Suppressor macrophage (primary cell): ENCODE measurements around the gene PDZD4.

ENCODE experiments used
- DNase-seq, 4 experiments: peaks; one replicate each; pipeline ENCODE4 v3.0.0-alpha.2; 2020 to 2022

The PDZD4 gene

DNA sequence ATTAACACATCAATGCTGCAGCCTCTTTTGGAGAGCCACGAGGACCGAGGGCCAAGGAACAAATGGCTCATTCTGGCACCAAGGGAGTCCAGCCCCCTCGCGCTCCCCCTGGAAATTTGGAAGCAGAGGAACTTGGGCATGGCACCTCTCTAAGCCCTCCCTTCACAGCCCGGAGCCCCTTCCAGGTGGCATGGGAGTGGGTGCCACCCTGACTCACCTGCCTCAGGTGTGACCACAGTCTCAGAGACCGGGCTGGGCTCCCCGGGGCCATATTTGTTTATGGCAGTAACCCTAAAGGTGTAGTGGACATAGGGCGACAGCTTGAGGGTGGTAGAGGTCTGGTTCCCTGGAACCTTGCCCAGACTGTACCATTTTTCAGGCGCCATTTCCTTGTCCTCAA, 36.8 kb upstream of the PDZD4 start:
- no peak for DNase-seq

DNA sequence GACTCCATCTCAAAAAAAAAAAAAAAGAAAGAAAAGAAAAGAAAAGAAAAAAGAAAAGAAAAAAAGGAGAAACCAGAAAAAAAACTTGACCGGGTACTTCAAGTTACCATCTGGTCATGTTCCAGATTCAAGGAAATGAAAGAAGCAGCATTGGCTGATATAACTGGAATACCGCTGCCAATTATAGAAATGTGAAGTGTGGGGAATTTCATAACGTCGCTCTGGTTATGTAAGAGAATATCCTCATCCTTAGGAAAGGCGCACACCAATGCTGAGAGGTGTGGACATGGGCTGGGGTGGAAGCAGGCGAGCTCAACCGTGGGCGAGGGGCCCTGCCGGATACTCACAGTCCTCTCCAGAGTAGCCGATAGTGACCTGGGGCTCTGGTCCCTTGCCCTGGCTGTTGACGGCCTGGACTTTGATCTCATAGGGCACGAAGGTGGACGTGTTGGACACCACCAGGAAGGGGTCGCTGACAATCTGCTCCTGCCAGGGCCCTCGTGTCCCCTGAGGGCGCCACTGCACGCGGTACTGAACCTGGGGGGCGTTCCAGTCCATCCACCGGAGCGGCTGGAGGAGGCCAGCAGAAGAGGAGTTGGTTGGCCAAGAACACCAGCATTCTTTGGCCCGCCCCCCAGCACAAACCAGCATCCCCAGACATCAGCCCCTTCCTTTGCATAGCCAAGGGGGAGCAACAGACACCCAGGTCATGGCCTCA, 36.1 kb upstream of the PDZD4 start:
- no peak for DNase-seq

DNA sequence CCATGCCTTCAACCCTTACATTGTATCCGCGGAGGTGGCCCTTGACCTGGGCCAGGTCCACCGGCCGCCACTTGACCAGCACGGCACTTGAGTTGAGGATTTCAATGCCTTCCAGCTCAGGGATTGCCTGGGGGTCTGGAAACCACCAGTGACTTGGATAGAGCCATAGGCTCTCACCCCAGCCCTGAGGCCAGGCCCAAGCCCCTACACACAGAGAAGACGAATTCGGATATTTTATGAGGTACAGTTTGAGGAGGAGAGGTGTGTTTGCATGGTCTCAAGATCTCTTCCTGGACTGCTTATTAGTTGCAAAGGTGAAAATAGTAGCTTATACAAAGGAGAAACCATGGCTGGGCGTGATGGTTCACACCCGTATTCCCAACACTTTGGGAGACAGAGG, 35.3 kb upstream of the PDZD4 start:
- DNase-seq = no peak

DNA sequence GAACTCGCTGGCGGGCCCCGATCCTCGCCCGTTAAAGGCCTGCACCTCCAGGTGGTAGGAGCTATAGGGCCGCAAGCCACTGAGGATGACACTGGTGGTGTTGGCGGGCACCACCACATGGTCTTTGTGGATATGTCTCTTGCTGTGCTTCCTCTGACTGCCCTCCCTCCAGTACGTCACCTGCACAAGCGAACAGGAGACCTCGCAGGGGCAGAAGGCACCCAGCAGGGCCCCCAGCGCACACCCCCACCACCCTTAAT, 34.9 kb upstream of the PDZD4 start:
- no peak for DNase-seq

DNA sequence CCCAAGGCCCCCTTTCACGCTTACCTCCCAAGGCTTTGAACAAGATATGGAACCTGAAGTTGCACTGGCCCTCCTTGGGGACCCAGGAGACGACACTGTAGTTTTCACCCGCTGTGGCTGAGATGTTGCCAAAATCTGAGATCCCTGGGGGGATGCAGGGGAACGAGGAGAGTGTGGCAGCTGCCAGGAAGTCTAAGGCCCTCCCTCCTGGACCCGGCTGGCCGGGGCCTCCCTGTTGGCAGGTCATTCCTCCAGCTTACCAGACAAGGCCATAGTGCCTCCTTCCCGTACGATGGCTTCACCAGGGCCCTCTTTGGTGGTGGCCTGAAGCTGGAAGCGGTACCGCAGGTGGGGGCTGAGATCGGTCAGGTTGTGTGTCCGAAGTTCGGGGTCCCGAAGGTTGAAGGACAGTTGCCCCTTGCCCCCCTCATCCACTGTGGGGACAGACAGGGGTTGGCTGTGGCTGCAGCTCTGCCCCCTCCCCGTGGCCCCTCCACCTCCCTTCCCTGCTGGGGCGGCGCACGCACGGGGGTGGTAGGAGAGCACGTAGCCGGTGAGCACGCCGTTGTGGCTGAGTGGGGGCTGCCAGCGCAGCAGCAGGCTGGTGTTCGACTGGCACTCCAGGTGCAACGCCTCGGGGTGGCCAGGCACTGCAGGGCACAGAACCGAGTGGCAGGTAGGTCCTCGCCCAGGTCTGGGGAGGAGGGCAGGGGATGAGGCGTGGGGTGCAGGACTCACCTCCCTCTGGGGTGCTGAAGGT, 34.4 kb upstream of the PDZD4 start:
- no peak for DNase-seq

DNA sequence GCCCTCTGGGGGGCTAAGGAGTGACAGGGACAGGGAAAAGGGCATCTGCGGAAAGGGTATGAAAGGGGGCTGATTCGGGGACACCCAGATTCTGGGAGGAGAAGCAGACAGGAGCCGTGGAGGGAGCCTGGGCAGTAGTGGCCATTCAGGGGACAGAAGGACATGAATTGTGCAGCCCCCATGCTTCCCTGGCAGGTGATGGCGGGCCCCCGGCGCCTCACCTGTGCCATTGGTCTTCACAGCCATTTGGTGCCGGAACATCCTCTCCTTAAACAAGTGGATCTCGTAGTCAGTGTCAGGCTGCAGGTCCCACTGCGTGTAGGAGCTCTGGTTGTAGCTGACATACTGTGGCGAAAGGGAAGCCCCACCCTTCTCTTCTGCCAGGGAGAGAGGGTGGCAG, 33.8 kb upstream of the PDZD4 start:
- no peak for DNase-seq

DNA sequence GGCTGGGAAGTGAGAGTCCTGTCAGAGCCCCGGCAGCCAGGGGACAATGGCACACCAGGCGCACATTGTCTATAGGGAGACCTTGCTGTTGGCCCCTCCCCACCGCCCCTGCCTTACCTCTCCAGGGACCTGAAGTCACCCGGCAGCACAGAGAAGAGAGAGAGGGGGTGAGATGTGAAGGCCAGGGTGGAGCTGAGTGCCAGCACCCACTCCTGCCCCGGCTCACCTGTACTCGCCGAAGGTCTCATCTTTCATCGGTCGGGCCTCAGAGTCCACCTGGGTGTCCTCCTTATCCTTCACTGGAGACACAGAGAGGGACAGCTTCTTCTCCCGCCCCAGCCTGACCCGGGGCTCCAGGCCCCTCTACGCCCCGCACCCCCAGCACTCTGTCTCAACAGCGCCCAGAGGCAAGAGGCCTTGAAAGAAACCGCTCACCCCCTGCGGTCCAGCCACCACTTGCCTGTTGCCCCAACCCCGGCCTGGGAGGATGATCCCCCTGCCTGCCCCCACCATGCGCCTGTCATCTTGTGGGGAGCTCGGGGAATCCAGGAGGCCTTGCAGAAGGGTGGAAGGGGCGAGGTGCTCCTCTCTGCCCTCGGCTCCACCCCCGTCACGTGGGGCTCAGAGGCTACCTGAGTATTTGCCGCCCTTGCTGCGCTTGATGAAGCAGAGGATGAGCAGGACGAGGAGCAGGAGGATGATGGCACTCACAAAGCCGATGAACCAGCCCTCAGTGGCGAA, 33.1 kb upstream of the PDZD4 start:
- no peak for DNase-seq

DNA sequence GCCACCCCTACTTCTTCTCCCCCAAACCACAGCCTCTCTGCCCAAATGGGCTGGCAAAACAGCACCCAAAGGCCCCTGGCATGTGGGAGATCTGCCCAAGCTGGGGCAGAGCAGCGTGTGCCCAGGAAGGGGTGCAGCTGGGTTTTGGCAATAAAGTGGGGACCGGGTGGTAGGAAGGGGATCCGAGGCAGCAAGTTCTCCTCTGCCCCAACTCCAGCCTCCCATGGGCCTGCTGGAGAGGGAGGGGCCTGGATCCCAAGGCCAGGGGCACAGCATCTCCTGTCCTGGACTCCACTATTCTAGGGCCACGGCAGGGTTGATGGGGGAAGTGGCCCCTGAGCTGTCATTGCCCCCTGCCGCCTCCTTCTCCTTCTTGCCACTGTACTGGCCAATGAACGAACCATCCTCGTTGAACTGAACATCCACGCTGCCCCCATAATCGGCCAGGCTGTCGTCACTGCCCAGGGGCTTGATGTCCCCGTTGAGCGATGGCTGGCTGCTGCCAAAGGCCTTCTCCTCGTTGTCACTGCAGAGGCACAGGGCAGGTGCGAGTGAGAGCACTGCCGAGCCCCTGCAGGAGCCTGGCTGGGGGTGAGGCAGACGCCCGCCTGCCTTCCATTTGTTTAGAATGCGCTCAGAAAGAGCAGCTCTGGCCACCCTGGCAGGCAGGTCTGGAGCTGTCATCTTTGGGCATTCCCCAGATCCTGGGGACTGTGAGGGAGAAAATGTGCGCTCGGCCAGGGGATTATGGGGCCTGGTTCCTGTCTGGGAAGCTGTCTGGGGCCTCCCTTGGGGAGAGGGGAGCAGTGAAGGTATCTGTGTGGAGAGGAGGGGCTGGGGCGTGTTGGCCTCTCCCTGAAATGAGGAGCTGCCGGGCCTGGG, 32.3 kb upstream of the PDZD4 start:
- no peak for DNase-seq

DNA sequence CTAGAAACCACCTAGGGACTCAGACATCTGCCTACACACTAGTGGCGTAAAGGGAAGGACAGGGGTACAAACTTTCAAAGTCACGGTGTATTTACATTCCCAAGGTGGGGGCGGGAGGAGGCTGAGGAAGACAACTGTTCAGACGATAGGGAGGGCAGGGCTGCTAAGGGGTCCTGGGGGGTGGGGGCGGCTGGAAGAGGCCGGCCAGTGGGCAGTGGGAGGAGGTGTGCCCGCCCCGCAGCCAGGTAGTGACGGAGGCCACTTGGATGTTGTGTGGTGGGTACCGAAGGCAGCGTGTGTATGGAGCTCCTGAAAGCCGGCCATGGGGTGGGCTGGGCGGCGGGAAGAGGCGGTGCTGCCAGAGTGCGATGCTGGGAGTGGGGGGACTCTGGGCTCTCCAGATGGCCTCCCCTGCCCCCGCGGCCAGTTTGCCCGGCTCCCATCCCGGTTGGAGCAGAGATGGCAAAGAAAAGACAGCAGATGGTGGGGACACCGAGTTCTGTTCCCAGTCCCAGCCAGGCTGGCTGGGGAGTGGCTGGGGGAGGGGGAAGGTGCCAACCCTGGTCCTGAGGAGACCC, 31.5 kb upstream of the PDZD4 start:
- no peak for DNase-seq

DNA sequence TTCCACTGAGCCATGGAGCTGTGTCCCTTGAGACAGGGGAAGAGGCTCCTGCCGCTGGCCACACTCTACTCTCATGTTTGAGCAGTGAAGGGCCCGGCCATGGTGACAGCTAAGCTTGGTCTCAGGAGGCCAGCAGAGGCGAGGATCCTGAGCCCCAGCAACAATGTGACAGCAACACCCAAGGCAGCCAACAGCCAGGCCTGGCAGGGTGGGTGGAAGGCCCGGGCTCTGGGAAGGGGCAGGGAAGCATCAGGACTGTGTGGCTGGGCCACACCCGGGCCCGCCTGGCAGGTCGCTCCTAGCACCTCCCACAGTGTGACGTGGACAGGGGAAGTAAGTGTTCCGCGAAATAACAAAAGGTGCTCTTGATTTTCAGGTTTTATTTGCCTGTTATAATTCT, 30.8 kb upstream of the PDZD4 start:
- DNase-seq = no peak

DNA sequence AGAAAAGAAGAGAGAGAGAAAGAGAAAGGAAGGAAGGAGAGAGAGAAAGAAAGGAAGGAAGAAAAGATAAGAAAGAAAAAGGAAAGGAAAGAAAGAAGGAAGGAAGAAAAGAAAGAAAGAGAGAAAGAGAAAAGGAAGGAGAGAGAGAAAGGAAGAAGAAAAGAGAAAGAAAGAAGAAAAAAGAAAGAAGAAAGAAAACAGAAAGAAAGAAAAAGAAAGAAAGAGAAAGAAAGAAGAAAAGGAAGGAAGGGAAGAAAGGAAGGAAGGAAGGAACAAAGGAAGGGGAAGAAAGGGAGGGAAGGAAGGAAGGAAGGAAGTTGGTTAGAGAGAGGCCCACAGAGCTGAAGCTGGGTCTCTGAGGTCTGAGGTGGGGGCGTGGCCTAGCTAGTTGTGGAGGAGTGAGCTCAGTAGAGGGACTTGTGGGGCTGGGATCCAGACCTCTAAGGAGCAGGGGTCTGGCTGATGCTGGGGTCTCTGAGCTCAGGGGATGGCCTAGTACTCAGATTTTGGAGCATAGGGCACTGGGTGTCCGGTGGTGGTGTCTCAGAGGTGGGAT, 27.1 kb upstream of the PDZD4 start:
- no peak for DNase-seq

DNA sequence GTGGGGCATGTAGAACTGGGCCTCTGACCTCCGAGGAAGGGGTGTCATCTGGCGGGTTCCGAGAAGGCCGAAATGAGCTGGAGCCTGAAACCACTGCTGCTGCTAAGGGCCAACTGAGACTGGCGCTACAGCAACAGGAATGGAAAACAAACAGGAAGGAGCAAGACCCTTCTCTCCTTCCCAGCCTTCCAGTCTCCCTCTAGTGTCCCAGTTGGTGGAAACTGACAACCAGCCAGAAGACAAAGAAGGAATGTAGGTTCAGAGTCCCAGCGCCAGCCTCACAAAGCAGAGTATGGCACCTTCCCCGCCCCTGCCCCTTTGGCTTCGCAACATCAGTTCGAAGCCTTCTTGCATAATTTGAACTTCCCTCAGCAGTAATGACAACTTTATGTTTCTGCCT, 24.4 kb upstream of the PDZD4 start:
- DNase-seq = no peak

DNA sequence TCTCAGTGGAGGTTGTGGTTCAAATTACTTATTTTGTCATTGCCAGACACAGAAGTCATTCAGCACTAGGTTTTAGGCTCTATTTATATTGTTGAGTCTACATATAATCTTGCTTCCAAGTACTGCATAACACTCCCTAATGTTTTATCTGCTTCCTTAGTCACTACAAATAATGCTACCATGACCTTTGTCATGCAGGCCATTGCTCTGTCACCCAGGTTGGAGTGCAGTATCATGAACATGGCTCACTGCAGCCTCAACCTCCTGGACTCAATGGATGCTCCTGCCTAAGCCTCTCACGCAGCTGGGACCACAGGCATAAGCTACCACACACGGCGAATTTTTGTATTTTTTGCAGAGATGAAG, 23.5 kb upstream of the PDZD4 start:
- no peak for DNase-seq

DNA sequence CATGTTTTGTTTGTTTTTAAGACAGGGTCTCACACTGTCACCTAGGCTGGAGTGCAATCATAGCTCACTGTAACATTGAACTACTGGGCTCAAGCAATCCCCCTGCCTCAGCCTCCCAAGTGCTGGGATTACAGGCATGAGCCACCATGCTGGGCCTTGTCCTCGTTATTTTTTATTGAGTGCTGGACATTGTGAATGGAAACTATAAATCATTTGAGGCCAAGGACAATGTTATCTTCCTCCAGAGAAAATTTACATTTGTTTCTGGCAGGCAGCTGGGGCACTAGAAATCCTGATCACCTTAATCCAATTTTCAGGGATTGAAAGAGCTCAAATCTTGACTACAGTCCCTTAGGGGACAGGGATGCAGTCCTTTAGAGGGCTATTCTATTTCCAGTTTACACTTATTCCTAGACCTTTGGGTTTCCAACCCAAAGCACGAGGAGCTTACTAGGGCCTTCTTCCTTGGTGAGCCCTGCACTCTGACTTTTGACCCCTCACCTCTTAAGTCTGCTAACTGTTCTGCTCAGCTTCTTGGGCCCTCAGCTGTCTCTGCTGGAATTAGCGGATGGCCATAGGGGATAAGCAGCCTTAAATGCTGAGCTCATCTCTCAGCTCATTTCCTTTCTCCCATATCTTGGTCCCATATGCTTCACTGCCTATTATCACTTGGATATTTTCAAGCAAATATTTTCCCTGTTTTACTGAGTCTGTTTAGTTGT, 23.0 kb upstream of the PDZD4 start:
- no peak for DNase-seq

DNA sequence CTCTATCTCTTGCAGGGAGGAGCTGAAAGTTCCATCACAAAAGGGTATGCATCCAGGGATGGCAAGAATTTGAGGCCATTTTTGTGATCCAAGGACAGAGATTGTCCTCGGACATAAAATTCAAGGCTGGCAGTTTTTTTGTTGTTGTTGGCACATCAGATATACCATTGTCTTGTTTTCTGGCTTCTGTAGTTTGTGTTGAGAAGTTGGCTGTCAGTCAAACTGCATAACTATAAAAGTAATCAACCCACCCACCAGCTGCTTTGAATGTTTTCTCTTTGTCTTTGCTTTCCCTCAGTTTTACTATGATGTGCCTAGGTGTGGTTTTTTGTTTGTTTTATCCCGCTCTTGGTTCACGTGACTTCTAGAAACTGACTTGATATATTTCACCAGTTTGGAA, 21.6 kb upstream of the PDZD4 start:
- no peak for DNase-seq

DNA sequence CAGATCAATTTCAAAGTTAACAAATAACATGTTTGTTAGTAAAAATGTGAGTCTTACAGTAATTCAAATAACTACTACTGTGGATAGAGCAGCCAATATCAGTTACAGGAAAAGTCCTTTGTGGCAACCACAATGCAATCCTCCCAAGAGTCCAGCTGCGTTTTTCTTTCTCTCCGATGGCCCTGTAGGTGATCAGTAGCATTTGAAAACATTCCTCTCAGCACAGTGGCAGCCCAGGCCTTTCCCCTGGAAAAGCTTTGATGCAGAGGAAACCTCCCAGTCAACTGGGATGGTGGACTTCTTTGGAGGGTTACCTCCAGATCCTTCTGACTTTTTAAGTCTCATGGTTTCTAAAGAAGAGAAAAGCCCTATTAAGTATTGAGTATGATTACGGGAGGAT, 18.0 kb upstream of the PDZD4 start:
- no peak for DNase-seq

DNA sequence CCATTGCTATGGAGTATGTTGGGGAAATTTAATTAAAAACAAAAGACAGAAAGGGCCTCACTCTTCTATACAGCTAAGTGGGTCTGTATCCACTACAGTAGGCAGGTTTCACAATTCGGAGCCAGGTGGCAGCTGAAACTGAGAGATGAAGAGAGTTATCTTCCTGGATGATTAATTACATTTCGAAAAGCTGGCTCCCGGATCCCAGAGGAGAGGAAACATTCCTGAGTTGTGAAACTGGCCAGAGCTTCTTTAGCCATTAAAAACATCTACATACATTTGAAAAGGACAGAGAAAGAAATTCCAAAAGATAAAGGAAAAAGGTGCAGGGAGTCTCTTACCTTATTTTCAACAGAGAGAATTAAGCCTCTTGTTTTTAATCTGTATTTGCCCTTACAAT, 15.5 kb upstream of the PDZD4 start:
- DNase-seq = no peak

DNA sequence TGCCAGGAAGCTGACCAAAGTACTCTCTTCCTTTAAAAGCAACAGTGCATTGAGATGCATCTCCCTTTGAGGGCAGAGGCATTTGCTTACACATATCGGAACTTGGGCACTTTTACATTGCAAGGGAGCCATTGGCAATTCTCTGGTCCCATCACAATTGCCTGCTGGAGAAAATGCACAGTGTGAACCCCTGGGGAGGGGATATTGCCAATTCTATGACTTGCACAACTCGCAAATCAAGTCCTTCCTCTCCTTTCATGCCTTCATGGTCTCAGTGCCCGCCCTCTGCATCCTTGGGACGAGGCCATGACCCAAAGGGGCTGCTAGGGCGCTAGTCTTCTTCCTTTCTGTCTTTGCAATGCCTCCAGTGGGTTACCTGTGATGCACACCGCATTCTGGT, 14.9 kb upstream of the PDZD4 start:
- DNase-seq = no peak

DNA sequence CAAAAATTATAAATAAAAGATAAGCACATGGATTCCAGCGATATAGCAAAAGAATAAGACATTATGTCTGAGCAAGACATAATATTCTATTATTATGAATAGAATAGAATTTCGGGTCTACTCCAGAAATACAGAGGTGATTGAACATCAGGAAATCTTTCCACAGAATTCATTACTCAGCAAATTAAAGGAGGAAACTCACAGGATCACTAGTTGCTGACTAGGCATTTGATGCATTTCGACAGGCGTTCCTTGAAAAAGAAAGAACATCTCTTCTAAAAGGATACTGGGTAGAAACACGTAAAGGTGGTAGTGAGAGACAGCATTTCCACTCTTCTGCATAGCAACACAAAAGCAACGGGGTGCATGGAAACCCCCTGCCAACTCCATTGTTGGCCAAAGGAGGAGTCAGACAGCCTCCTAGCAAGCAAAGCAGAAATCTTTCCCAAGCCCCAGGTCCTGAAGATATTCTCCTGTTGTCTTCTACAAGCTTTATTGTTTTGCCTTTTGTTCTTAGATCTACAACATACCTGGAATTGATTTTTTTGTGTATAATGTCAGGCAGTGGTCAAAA, 14.3 kb upstream of the PDZD4 start:
- DNase-seq = no peak

DNA sequence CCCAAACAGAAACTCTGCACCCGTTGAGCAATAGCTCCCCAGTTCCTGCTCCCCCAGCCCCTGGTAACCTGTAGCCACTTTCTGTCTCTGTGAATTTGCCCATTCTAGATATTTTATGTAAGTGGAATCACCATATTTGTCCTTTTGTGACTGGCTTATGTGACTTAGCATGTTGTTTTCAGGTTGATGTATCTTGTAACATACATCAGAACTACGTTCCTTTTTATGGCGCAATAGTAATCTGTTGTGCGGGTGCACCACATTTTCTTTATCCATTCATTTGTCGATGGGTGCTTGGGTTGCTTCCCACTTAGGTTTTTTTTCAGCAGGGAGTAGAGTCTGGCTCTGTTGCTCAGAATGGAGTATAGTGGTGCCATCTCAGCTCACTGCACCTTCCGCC, 6.6 kb upstream of the PDZD4 start:
- no peak for DNase-seq

DNA sequence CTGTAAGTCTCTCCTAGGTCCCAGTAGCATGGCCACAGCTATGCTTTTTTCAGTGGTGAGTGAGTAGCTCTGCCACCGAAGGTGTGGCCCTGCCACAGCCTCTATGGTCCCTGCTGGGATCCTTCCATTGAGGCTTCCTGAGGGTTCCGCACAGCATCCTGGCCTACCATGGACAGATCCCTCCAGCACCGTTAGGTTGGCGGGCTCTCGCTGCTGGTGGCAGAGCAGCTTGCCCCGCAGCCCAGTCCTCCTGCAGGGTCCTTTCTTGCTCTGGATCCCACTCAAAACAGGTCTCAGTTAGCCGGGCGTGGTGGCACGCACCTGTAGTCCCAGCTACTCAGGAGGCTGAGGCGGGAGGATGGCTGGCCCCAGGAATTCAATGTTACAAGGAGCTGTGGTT, 2.4 kb upstream of the PDZD4 start:
- DNase-seq = no peak
